GM23248 (cell line): ENCODE data around the gene RND2.
"Not testable (repeated sequence)": the region's sequence is repeated elsewhere in the genome, so short reads cannot be mapped to it uniquely, and the experiment has no call there.

ENCODE experiments used
- EZH2 ChIP-seq: fragments of 200-600 bp; sonication (generic); IDR thresholded peaks from 2 replicates; pipeline ENCODE4 v1.6.1; 2018; ENCODE audit warnings: antibody characterized with exemption, mild to moderate bottlenecking; ENCODE audit not compliant: insufficient read depth, poor library complexity, severe bottlenecking
- EZH2phosphoT487 ChIP-seq: fragments of 200-600 bp; sonication (generic); IDR thresholded peaks from 2 replicates; pipeline ENCODE4 v1.6.1; 2018; ENCODE audit warnings: antibody characterized with exemption, moderate library complexity, mild to moderate bottlenecking, low read depth; ENCODE audit not compliant: insufficient read depth

DNA sequence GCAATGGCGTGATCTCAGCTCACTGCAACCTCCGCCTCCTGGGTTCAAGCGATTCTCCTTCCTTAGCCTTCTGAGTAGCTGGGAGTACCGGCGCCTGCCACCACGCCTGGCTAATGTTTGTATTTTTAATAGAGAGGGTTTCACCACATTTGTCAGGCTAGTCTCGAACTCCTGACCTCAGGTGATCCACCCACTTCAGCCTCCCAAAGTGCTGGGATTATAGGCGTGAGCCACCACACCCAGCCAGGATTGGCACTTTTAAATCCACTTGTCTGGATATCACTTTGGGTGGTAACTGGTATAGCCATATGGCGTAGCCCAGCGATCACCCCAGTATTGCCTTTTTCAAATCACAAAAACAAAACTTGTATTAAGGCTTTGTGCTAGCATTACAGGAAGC lies 31.1 kb upstream of the RND2 start:
- TF ChIP-seq EZH2phosphoT487, EZH2: not testable (repeated sequence)
